Measurements from ENCODE around the gene DALRD3.

DALRD3 gene

GRCh38 chr3:49017971-49018706 is at the start of gene DALRD3:
DALRD3 (minus strand) TSS chr3:49018580; CDS start chr3:49018564, 16 bp downstream.
- DNase-seq: peak; percentile 65

- no peak for DNase-seq
Measured at GRCh38 chr3:49058011-49058410, 39.6 kb upstream of the DALRD3 start.

GRCh38 chr3:49057268-49057667 is 38.9 kb upstream of the DALRD3 start:
- DNase-seq: no peak

GRCh38 chr3:49054344-49054862 is 36.0 kb upstream of the DALRD3 start:
- no peak for DNase-seq

- peak; percentile 17 for DNase-seq
Measured at GRCh38 chr3:49053543-49053942, 35.2 kb upstream of the DALRD3 start.

- peak; percentile 12 for DNase-seq
Measured at GRCh38 chr3:49035281-49035680, 16.9 kb upstream of the DALRD3 start.

GRCh38 chr3:49034650-49035049 is 16.3 kb upstream of the DALRD3 start:
- DNase-seq: no peak

GRCh38 chr3:49032646-49033304 is 14.4 kb upstream of the DALRD3 start:
- DNase-seq: no peak

- DNase-seq: no peak
Measured at GRCh38 chr3:49030321-49030720, 11.9 kb upstream of the DALRD3 start.

- DNase-seq: no peak
Measured at GRCh38 chr3:49029563-49029884, 11.1 kb upstream of the DALRD3 start.

GRCh38 chr3:49028673-49029562 is 10.5 kb upstream of the DALRD3 start, which contains the start of gene IMPDH2:
IMPDH2 (minus strand) TSS chr3:49029398; CDS start chr3:49029350, 48 bp downstream.
- DNase-seq: peak; percentile 90

- no peak for DNase-seq
Measured at GRCh38 chr3:49028298-49028672, 9.9 kb upstream of the DALRD3 start.

GRCh38 chr3:49027634-49028033 is 9.3 kb upstream of the DALRD3 start:
- no peak for DNase-seq

GRCh38 chr3:49026536-49026935 is 8.2 kb upstream of the DALRD3 start:
- no peak for DNase-seq

GRCh38 chr3:49025793-49026520 is 7.6 kb upstream of the DALRD3 start:
- DNase-seq: no peak

- DNase-seq: peak; percentile 59
Measured at GRCh38 chr3:49025005-49025792, 6.8 kb upstream of the DALRD3 start.

- no peak for DNase-seq
Measured at GRCh38 chr3:49024449-49024848, 6.1 kb upstream of the DALRD3 start.

- DNase-seq: no peak
Measured at GRCh38 chr3:49023775-49024174, 5.4 kb upstream of the DALRD3 start.

- peak; percentile 18 for DNase-seq
Measured at GRCh38 chr3:49022688-49023171, 4.3 kb upstream of the DALRD3 start.

- peak; percentile 83 for DNase-seq
Measured at GRCh38 chr3:49021813-49022687, 3.7 kb upstream of the DALRD3 start, which contains the start of gene NDUFAF3. NDUFAF3 (plus strand) TSS chr3:49022121; CDS start chr3:49022145, 24 bp downstream.
